ENCODE results near the gene FALEC.

DNA sequence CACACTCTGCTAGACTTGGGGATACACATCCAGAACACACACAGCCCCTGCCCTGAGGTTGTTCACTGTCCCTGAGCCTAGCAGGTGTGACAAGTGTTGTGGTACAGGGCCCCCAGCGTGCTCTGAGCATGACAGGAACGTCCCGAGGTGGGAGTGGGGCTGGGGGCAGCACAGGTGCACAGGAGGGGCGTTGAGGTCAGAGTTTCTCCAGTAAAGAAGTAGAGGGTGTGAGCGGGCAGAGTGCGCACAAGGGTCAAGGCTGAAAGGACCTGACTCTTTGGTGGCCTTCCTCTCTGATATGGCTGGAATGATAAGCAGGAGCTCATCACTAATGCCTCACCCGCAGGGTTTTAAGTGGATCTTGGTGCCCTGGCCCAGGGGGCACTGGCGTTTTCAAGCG lies 1.3 kb upstream of the FALEC start:
- TF ChIP-seq POLR2AphosphoS5 (IDR thresholded peaks at IDR 0.05; ENCODE audit: low read depth, low read length) (no peak), TAF1 (IDR thresholded peaks at IDR 0.05; ENCODE audit: borderline replicate concordance, insufficient read depth, low read length) (no peak)

Measured in PFSK-1 (cell line).